Stimulated activated CD4-positive, alpha-beta T cell treated with anti-CD3 and anti-CD28 coated beads, Interleukin-1b, Interleukin-23, amount 100 ng/mL, for 24 hours (primary cell): ENCODE measurements around the gene TFPT.
A peak's percentile ranks its signal among the peaks of the same experiment; 100 is the strongest.
"Not testable (repeated sequence)": the region's sequence is repeated elsewhere in the genome, so short reads cannot be mapped to it uniquely, and the experiment has no call there.

Experiments
- DNase-seq, 4 experiments: peaks; one replicate each; pipeline ENCODE4 v3.0.0-alpha.2; 2020; ENCODE audit warnings: low read depth in 4 of 4, low spot score in 1 of 4

The TFPT gene

DNA sequence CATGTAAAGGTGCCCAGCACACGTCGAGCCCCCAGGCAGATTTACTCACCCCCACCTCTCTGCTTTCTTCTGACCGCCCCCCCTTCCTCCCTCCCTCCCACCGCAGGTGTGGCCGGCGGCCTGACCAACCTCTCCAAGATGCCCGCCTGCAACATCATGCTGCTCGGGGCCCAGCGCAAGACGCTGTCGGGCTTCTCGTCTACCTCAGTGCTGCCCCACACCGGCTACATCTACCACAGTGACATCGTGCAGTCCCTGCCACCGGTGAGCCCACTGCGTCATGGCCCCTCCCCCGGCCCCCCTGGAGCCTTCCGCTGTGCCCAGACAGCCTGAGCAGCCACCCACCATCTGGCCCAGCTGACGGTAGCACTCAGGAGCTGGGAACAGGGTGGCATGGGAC lies 8.9 kb upstream of the TFPT start:
- DNase-seq: no peak

DNA sequence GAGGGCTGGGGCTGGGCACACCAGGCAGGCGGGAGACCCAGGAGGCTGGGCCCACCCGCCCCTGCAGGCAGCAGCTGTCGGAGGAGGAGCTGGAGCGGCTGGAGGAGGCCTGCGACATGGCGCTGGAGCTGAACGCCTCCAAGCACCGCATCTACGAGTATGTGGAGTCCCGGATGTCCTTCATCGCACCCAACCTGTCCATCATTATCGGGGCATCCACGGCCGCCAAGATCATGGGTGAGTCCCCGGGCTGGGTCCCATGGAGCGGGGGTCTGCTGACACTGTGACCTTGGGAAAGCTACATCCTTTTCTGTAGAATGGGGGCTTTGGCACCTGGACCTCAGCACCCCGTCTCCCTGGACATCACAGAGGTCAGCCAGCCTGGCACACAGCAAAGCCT lies 8.2 kb upstream of the TFPT start:
- DNase-seq: no peak

DNA sequence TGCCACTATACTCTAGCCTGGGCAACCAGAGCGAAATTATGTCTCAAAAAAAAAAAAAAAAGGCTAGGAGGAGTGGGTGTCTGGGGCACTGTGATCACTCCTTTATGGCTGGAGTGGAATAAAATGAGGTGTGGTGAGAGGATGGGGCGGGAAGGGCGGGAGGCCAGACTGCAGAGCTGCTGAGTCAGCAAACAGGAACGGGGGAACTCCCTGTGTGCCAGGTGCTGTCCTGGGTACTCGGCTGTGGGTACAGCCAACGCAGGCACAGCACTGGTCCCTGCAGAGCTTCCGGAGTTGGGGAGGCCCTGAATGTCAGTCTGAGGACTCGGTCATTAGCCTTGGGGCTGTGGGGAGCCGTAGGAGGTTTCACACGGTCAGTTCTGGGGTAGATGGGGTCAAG lies 5.8 kb upstream of the TFPT start:
- no peak for DNase-seq

GRCh38 chr19:54114340-54115108 lies 933 bp downstream of the TFPT start:
- DNase-seq: no peak

DNA sequence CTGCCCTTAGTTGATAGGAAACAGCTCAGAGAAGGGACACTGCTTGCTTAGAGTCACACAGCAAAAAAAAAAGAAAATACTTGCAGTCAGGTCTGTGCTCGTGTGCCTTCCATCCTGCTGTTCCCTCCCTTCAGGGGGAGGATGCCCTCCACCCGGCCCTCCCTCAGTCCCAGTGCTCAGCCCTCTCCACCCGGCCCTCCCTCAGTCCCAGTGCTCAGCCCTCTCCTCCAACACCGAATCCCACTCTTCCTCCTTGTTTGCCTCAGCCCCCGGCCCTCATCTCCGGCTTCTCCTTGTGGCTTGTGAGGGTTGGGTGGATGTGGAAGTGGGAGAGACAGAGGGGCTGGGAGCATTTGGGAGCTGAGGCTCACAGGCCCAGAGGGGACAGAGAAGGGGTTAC lies 5.8 kb downstream of the TFPT start:
- no peak for DNase-seq

- DNase-seq: no peak
Measured at GRCh38 chr19:54108496-54108895, 7.0 kb downstream of the TFPT start.

DNA sequence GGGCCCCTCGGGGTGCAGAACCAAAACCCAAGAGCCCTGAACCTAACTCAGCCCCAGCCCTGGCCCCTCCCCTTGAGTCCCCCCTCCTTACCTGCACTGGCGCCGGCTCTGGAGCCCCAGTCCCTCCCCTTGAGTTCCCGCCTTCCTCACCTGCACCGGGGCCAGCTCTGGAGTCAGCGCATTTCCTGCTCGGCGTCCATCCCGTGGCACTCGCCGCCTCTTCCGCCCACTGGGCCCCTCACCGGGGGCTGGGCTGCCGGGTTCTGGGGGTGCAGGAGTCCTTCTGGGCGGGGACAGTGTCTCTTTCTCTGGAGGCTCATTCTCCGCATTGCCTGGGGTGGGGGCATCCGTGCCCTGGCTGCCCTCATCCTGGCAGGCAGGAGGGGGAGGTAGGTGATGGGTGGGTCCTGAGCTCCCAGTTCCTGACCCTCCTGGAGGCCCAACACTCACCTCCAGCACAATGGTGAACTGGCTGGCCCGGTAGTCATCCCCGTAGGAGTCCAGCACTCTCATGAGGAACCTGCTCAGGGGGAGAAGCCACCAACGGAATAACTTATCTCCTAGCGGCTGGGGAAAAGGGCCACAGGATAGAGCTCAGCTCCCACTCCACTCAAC lies 7.5 kb downstream of the TFPT start:
- DNase-seq: no peak

DNA sequence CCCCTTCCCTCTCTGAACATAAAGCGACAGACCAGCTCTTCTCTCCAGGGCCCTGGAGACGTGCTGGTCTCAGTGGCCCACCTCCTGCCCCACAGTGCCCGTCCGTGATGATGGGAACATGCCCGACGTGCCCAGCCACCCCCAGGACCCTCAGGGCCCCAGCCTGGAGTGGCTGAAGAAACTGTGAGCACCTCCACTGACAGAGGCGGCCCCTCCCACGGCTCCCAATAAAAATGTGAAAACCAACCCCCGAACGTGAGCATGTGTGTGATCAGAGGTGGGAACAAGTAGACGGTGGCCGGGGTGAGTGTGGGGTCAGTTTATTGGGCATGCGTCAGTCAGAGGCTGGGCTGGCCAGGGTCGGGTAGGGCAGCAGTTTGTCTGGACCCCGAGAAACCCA lies 8.7 kb downstream of the TFPT start:
- DNase-seq: no peak

GRCh38 chr19:54105796-54106195 lies 9.7 kb downstream of the TFPT start:
- no peak for DNase-seq

DNA sequence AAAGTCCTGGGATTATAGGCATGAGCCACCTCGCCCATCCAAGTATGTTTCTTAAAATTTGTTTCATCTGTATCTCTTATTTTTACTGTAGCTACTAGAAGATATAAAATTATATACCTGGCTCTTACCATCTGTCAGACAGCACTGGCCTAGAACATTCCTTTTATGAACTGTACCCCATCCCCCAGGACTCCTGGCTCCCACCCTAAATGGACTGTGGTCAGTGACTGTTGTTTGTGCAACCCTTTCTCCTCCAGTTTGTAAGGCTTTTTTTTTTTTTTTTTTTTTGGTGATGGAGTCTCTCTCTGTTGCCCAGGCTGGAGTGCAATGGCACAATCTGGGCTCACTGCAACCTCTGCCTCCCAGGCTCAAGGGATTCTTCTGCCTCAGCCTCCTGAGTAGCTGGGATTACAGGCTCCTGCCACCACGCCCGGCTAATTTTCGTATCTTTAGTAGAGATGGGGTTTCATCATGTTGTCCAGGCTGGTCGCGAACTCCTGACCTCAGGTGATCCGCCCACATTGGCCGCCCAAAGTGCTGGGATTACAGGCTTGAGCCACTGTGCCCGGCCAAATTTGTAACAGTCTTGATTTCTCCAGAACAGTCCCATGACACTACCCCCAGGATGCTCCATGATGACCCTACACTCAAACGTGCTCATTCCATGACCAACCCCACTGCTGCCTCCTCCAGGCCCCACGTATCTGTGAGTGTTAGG lies 10.3 kb downstream of the TFPT start:
- DNase-seq: no peak

- DNase-seq: peak; percentile 83 to 96 (median 89)
Measured at GRCh38 chr19:54102421-54103169, 12.9 kb downstream of the TFPT start, which contains the start of gene NDUFA3. TSS of gene NDUFA3 (plus strand) at chr19:54102855. CDS start at chr19:54102879, 24 bp downstream.

GRCh38 chr19:54100561-54100960 lies 14.9 kb downstream of the TFPT start, which contains the start of gene OSCAR:
TSS of gene OSCAR (minus strand) at chr19:54100803. CDS start at chr19:54100792, 11 bp downstream.
- no peak for DNase-seq

GRCh38 chr19:54099903-54100255 lies 15.6 kb downstream of the TFPT start:
- not testable (repeated sequence) for DNase-seq

DNA sequence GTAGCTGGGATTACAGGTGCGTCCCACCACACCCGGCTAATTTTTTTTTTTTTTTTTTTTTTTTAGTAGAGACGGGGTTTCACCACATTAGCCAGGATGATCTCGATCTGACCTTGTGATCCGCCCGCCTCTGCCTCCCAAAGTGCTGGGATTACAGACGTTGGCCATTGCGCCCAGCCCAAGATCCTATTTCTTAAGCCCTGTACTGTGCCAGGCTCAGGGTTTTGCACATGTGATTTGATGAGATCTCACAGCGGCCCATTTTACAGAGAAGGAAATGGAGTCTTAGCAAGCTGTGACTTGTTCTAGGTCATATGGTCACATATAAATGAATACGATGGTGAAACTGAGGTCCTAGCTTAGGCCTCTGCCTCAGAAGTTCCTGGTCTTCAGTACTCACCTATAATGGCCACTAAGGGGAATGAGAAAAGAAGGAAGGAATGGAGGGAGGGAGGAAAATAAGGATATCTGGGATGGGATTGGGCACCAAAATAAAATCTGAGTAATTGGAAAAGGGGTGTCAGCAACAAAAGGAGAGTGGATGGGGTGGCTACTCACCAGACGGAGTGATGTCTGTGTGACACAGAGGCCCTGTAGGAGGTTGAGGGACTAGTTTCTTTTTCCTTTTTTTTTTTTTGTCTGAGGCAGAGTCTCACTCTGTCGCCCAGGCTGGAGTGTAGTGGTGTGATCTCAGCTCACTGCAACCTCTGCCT lies 16.1 kb downstream of the TFPT start:
- no peak for DNase-seq

DNA sequence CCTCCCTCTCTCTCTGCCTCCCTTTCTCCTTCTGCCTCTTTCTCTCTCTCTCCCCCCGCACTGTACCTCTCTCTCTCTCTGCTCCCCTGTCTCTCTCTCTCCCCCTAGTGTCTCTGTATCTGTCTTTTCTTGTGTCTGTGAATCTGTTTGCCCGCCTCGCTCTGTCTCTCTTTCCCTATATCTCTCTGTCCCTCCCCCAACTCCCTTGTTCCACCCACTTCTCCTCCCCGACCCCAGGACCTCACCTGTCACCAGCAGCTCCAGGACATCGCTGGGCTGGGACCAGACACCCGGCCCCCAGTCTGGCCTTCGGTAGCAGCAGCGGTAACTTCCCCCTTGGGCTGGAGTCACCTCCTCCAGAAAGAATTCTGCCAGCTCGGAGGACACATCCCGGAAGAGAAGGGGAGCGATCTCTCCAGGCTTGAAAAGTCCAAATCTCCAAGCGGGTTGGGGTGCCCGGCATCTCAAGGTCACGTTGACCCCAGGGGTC lies 18.8 kb downstream of the TFPT start:
- no peak for DNase-seq

- DNase-seq: peak in 1 of 4 experiments; percentile 25
Measured at GRCh38 chr19:54095859-54096616, 19.4 kb downstream of the TFPT start.

DNA sequence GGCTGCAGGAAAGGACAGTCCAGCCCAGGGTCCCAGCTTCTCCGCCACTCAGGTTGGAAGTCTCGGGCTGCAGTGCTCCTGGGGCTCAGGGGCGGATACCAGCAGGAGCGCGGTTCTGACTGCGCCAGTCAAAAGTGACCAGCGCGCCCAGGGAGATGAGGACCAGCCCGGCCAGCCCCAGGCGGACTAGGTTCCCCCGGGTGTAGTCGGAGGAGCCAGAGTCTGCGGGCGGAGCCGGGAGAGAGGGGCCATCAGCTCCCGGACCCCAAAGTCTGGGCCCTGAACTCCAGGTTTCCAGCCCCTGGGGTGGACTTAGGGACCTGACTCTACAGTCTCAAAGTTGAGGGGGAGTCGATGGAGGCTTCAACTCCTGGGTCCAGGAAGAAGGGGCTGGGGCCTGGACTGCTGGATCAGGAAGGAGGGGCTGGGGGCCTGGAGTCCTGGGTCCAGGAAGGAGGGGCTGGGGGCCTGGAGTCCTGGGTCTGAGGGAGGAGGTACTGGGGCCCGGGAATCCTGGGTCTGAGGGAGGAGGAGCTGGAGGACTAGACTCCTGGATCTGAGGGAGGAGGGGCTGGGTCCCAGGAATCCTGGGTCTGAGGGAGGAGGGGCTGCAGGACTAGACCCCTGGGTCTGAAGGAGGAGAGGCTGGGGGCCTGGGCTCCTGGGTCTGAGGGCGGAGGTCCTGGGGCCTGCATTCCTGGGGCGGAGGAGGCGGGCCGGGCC lies 20.2 kb downstream of the TFPT start:
- no peak for DNase-seq

GRCh38 chr19:54094426-54095000 lies 20.9 kb downstream of the TFPT start:
- DNase-seq: no peak

DNA sequence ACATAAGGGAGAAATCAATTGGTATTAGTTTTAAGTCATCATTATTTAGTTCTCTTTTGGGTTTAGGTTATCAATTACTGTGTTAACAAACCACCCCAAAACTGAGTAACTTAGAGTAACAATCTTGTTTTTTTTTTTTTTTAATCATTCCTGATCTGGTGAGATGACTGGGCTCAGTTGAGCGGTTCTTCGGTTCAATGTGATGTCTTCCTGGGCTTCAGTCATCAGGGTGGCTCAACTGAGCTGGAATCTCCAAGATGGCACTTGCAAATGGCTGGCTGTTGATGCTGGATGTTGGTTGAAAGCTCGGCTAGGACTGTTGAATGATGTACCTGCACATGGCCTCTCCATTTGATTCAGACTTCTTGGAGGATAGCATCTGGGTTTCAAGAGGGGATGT lies 31.0 kb downstream of the TFPT start:
- no peak for DNase-seq
